Glutamatergic neuron (in vitro differentiated cells): ENCODE measurements around the gene OR1J2. TPM values are rescaled to one million over a fixed set of nuclear protein-coding genes. Genes with fewer than 3 reads are reported as not detected.

Experiments used
- DNase-seq: peaks from one replicate; pipeline ENCODE4 v3.0.0; 2022
- H3K27ac Mint-ChIP-seq: one replicate; pipeline ENCODE4 v1.8.0; 2020; ENCODE audit warnings: mild to moderate bottlenecking, mixed read lengths, inconsistent platforms; ENCODE audit not compliant: unreplicated experiment
- H3K27me3 Mint-ChIP-seq: one replicate; pipeline ENCODE4 v1.8.0; 2020; ENCODE audit warnings: mild to moderate bottlenecking, moderate library complexity, mixed read lengths, inconsistent platforms; ENCODE audit not compliant: unreplicated experiment
- H3K36me3 Mint-ChIP-seq: one replicate; pipeline ENCODE4 v1.8.0; 2020; ENCODE audit warnings: mild to moderate bottlenecking, mixed read lengths, inconsistent platforms; ENCODE audit not compliant: unreplicated experiment
- H3K4me1 Mint-ChIP-seq: one replicate; pipeline ENCODE4 v1.8.0; 2020; ENCODE audit warnings: mild to moderate bottlenecking, low read depth, mixed read lengths, inconsistent platforms; ENCODE audit not compliant: unreplicated experiment
- H3K4me3 Mint-ChIP-seq: one replicate; pipeline ENCODE4 v1.8.0; 2020; ENCODE audit warnings: mild to moderate bottlenecking, mixed read lengths, inconsistent platforms; ENCODE audit not compliant: unreplicated experiment
- H3K9me3 Mint-ChIP-seq: one replicate; pipeline ENCODE4 v1.8.0; 2020; ENCODE audit warnings: mild to moderate bottlenecking, moderate library complexity, mixed read lengths, inconsistent platforms; ENCODE audit not compliant: unreplicated experiment
- CTCF ChIP-seq: fragments of 200-600 bp; sonication (generic); IDR thresholded peaks from one replicate; pipeline ENCODE4 v1.5.0; 2021; ENCODE audit not compliant: partially characterized antibody, unreplicated experiment
- total RNA-seq: library from RNA; stranded (reverse); fragmentation: NEBNext Ultra II Directional; extraction: Animal tissue kit (Norgen Biotek cat#: 25700); gene quantifications from one replicate; pipeline ENCODE4 v1.2.1, GENCODE V29; 2021; ENCODE audit not compliant: unreplicated experiment

Gene OR1J2
- total RNA-seq, 1 donor from 2014 or later, result not detected

DNA sequence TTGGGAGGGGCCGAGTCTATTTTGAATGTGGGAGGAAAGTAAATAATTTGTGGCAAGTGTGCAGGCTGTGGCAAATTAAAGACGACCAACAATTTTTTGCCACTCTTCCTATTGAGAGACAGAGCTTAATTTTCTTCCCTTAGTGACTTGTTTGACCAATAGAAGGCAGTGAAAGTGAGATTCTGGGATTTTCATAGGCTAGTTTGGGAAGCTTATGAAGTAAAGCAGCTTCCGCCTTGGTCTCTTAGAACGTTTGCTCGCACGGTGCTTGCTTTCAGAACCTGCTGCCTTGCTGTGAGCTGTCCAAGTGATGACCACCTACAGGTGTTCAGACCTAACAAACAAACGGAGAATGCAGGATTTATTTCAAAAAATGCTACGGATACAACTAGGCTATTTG, 35.6 kb downstream of the OR1J2 start:
- Mint-ChIP-seq H3K4me3 (no peak overlapping the region), H3K9me3 (no peaks in the 10 kb centered on the region), H3K4me1 (no peaks in the 10 kb centered on the region), H3K27me3 (no peaks in the 10 kb centered on the region), H3K27ac (no peak overlapping the region), H3K36me3 (no peaks in the 10 kb centered on the region)
- no peak for TF ChIP-seq CTCF
- no peak for DNase-seq

- H3K27ac Mint-ChIP-seq, result no peak overlapping the region
- H3K9me3 Mint-ChIP-seq, result no peaks in the 10 kb centered on the region
- no peaks in the 10 kb centered on the region for H3K4me1 Mint-ChIP-seq
- no peak for DNase-seq
- no peak overlapping the region for H3K4me3 Mint-ChIP-seq
- H3K36me3 Mint-ChIP-seq, result no peaks in the 10 kb centered on the region
- no peaks in the 10 kb centered on the region for H3K27me3 Mint-ChIP-seq
- no peak for TF ChIP-seq CTCF
Measured at GRCh38 chr9:122551371-122551770, 40.8 kb downstream of the OR1J2 start.

GRCh38 chr9:122552812-122553211, 42.2 kb downstream of the OR1J2 start, which contains the start of gene OR1N2:
Gene OR1N2 (plus strand): TSS chr9:122553112. CDS start chr9:122553212, 100 bp downstream.
- Mint-ChIP-seq H3K27me3 (no peaks in the 10 kb centered on the region), H3K36me3 (no peaks in the 10 kb centered on the region), H3K4me1 (no peaks in the 10 kb centered on the region), H3K9me3 (no peaks in the 10 kb centered on the region), H3K4me3 (no peak within 1 kb of the TSS), H3K27ac (no peak within 1 kb of the TSS)
- no peak for DNase-seq
- no peak for TF ChIP-seq CTCF

Other genes starting within 250 kb of the OR1J2 start
- gene RBM18, start 246.0 kb upstream of the OR1J2 start, total RNA-seq, result 27.3 TPM
- 16.9 TPM for gene MRRF, start 245.9 kb upstream of the OR1J2 start, total RNA-seq
- gene PTGS1, start 139.8 kb upstream of the OR1J2 start, total RNA-seq, result 0.39 TPM
- gene OR1J1, start 32.9 kb upstream of the OR1J2 start, total RNA-seq, result not detected
- not detected for gene OR1J4, start 8.3 kb downstream of the OR1J2 start, total RNA-seq
- not detected for gene OR1N1, start 16.5 kb downstream of the OR1J2 start, total RNA-seq
- gene OR1N2, start 42.3 kb downstream of the OR1J2 start, total RNA-seq, result not detected
- not detected for gene OR1L8, start 72.6 kb downstream of the OR1J2 start, total RNA-seq
- not detected for gene OR1Q1, start 103.9 kb downstream of the OR1J2 start, total RNA-seq
- gene OR1B1, start 146.8 kb downstream of the OR1J2 start, total RNA-seq, result not detected
- not detected for gene OR1L1, start 150.9 kb downstream of the OR1J2 start, total RNA-seq
- gene OR1L3, start 164.3 kb downstream of the OR1J2 start, total RNA-seq, result not detected
- gene OR1L4, start 213.2 kb downstream of the OR1J2 start, total RNA-seq, result not detected
- not detected for gene OR1L6, start 231.5 kb downstream of the OR1J2 start, total RNA-seq